Ascending aorta (tissue), 2 donors: Measurements from ENCODE around the gene MTMR12. TPM values are rescaled to one million over a fixed set of nuclear protein-coding genes. Genes with fewer than 3 reads are reported as not detected.

Source experiments
- DNase-seq, 2 donors: peaks; one replicate each; pipeline ENCODE4 v3.0.0-alpha.2; 2019; ENCODE audit warnings: low spot score in 2 of 2
- H3K27ac ChIP-seq, 2 donors: fragments of 200-600 bp; sonication (generic); one replicate each; pipeline ENCODE4 v1.5.1; 2016 to 2017; ENCODE audit warnings: mild to moderate bottlenecking in 1 of 2
- H3K27me3 ChIP-seq: fragments of 200-600 bp; sonication (generic); one replicate; pipeline ENCODE4 v1.5.1; 2017
- H3K36me3 ChIP-seq, 2 donors: fragments of 200-600 bp; sonication (generic); one replicate each; pipeline ENCODE4 v1.5.1; 2016
- H3K4me1 ChIP-seq, 2 donors: fragments of 200-600 bp; sonication (generic); one replicate each; pipeline ENCODE4 v1.5.1; 2016 to 2017; ENCODE audit warnings: mild to moderate bottlenecking in 1 of 2
- H3K4me3 ChIP-seq, 2 donors: fragments of 200-600 bp; sonication (generic); one replicate each; pipeline ENCODE4 v1.5.1; 2016 to 2017; ENCODE audit warnings: mild to moderate bottlenecking in 1 of 2
- H3K9me3 ChIP-seq, 2 donors: fragments of 200-600 bp; sonication (generic); one replicate each; pipeline ENCODE4 v1.5.1; 2016
- CTCF ChIP-seq, 3 experiments: fragments of 200-600 bp in 2 of 3; fragments of 450-650 bp in 1 of 3; sonication (generic) in 2 of 3; IDR thresholded peaks; one replicate each; pipeline ENCODE4 v1.5.1; 2016 to 2019; ENCODE audit warnings: antibody characterized with exemption in 3 of 3, mild to moderate bottlenecking in 1 of 3, moderate library complexity in 1 of 3
- intact Hi-C: fragments of 100-400 bp; cut with DNase I; formaldehyde crosslinking; loops from one replicate; pipeline ENCODE4 v1.15.1; 2023
- total RNA-seq: library from RNA; depleted of rRNA; stranded (reverse); fragments of >200 nt; gene quantifications from one replicate; pipeline ENCODE4 v1.1.0, GENCODE V29; 2016

The MTMR12 gene
- total RNA-seq, 1 donor from 2014 or later = 19.5 TPM

- DNase-seq = no peak
- TF ChIP-seq CTCF (IDR thresholded peaks at IDR 0.05) = no peak
- no peak overlapping the region for H3K27ac ChIP-seq
- H3K9me3 ChIP-seq = no peaks in the 10 kb centered on the region
- H3K4me3 ChIP-seq = no peak overlapping the region
- no peaks in the 10 kb centered on the region for H3K27me3 ChIP-seq
- intact Hi-C loops = no loop called here
- H3K36me3 ChIP-seq = no peaks in the 10 kb centered on the region
- H3K4me1 ChIP-seq = peaks cover 0 to 15% of the 10 kb centered on the region in 2 donors
These were observed 106.7 kb downstream of the MTMR12 start for GRCh38 chr5:32206053-32206452.

GRCh38 chr5:32202394-32202793 is 110.3 kb downstream of the MTMR12 start:
- no peaks in the 10 kb centered on the region for H3K36me3 ChIP-seq
- no peak for TF ChIP-seq CTCF (IDR thresholded peaks at IDR 0.05)
- no peak overlapping the region for H3K27ac ChIP-seq
- intact Hi-C loops = no loop called here
- H3K4me1 ChIP-seq = peaks cover 0 to 18% of the 10 kb centered on the region in 2 donors
- H3K27me3 ChIP-seq = no peaks in the 10 kb centered on the region
- no peaks in the 10 kb centered on the region for H3K9me3 ChIP-seq
- H3K4me3 ChIP-seq = no peak overlapping the region
- no peak for DNase-seq

- DNase-seq = no peak
- H3K9me3 ChIP-seq = no peaks in the 10 kb centered on the region
- H3K4me3 ChIP-seq = no peak overlapping the region
- no peaks in the 10 kb centered on the region for H3K27me3 ChIP-seq
- intact Hi-C loops = no loop called here
- H3K4me1 ChIP-seq = peaks cover 0 to 13% of the 10 kb centered on the region in 2 donors
- no peak for TF ChIP-seq CTCF (IDR thresholded peaks at IDR 0.05)
- H3K27ac ChIP-seq = no peak overlapping the region
- H3K36me3 ChIP-seq = no peaks in the 10 kb centered on the region
These were observed 111.5 kb downstream of the MTMR12 start for GRCh38 chr5:32201122-32201753.

GRCh38 chr5:32197032-32197431 is 115.7 kb downstream of the MTMR12 start:
- H3K4me3 ChIP-seq = no peak overlapping the region
- H3K4me1 ChIP-seq = peaks cover 0 to 19% of the 10 kb centered on the region in 2 donors
- H3K36me3 ChIP-seq = no peaks in the 10 kb centered on the region
- intact Hi-C loops = no loop called here
- TF ChIP-seq CTCF (IDR thresholded peaks at IDR 0.05) = no peak
- no peak overlapping the region for H3K27ac ChIP-seq
- H3K9me3 ChIP-seq = no peaks in the 10 kb centered on the region
- no peak for DNase-seq
- no peaks in the 10 kb centered on the region for H3K27me3 ChIP-seq

GRCh38 chr5:32195265-32195664 is 117.5 kb downstream of the MTMR12 start:
- no peak for DNase-seq
- H3K27me3 ChIP-seq = no peaks in the 10 kb centered on the region

More at GRCh38 chr5:32195265-32195664, 117.5 kb downstream of the MTMR12 start:
- Histone ChIP-seq H3K9me3 (no peaks in the 10 kb centered on the region), H3K36me3 (no peaks in the 10 kb centered on the region), H3K4me3 (no peak overlapping the region), H3K4me1 (peaks cover 0 to 13% of the 10 kb centered on the region in 2 donors), H3K27ac (no peak overlapping the region)
- no peak for TF ChIP-seq CTCF (IDR thresholded peaks at IDR 0.05)
- intact Hi-C loops = no loop called here
